GM18508 (cell line): Measurements from ENCODE around the gene TNFAIP2.
"Not testable (repeated sequence)": the region's sequence is repeated elsewhere in the genome, so short reads cannot be mapped to it uniquely, and the experiment has no call there.

Source experiments
- ATAC-seq: cut with Tn5 transposase; IDR thresholded peaks from one replicate; pipeline ENCODE4 v1.9.1; 2021; ENCODE audit warnings: moderate number of reproducible peaks; ENCODE audit not compliant: insufficient read depth, unreplicated experiment

The TNFAIP2 gene

DNA sequence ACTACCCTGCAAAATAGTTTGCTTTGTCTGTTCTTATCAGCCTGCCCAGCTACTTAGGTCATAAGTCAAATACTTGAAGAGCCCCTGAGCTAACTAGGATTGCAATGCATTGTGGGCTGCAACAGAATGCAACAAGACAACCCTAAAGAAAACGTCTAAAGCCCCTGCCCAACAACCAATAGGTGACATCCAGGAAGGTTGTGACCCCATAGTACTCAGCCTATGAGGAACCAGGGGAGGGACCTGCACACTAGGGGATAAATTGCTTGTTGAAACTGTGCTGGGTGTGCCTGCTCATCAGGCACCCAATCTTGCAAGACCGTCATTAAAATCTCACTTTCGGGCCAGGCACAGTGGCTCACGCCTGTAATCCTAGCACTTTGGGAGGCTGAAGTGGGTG is 52.9 kb downstream of the TNFAIP2 start:
- not testable (repeated sequence) for ATAC-seq

DNA sequence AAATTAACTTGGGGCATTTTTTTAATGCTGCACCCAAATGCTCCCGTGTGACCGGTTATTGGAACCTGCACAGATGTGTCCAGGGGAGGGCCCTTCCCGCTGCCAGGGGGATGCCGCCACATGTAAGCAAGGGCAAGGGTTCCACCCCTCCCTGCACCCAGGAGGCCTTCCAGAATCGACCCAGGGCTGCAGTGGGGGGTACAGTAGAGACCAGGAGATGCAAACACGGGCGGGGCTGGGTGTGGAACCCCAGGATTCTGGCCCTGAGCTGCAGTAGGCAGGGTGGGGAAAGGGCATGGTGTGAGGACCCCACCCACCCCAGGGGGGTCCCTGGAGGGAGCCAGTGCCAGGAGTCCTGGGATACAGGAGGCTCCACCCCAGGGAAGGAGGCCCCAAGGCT is 54.1 kb downstream of the TNFAIP2 start:
- ATAC-seq, result no peak

DNA sequence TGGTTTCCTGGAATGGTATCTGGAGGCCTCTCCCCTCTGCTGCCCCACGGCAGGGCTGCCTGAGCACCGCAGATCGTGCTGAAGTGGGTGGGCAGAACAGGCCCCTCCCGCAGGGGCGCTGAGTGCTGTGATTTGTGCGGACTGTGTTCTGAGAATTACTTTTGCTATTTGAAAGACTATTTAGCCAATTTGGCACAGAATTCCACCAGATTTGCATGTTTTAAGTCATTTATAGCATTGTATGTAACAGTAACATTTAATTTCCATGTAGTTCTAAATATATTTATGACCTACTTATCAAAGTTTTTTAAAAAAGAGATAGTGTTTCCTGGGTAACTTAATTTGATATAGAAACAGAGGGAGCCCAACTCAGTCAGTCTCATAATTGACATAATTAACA is 55.3 kb downstream of the TNFAIP2 start:
- ATAC-seq, result no peak

DNA sequence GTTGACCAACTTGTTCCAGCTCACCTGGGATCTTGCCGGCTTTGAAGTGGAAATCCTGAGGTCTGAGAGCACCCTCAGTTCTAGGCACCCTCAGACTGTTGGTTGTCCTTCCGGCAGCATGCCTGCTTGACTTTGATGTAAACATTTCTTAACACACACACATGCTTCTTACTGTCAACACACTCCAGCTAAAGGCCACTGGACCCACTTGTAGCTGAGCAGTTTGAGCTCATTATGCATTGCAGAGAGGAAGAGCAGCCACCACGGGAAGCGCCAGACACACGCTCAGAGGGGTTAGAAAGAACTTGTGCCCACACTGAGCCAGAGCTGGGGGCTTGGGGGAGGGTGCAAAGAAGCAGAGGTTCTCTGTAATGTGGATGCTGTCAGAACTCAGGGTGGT is 55.8 kb downstream of the TNFAIP2 start:
- no peak for ATAC-seq

DNA sequence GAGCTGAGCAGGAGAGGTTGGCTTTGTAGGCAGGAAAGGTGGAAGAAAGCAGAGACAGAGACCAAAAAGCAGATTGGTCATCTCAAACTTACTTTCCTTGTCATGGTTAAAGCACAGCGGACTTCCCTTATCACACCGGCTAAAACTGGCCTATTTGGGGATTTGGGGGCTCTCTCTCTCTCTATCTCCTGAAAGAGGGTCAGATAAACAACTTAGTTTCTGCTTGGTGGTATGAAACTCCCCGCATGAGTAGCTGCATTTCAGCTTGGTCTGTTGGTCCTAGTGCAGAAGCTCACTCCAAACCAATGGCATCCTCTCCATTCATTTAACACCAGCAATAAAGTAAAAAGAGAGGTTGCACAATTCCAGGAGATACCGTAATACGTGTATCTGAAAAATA is 57.1 kb downstream of the TNFAIP2 start:
- no peak for ATAC-seq

DNA sequence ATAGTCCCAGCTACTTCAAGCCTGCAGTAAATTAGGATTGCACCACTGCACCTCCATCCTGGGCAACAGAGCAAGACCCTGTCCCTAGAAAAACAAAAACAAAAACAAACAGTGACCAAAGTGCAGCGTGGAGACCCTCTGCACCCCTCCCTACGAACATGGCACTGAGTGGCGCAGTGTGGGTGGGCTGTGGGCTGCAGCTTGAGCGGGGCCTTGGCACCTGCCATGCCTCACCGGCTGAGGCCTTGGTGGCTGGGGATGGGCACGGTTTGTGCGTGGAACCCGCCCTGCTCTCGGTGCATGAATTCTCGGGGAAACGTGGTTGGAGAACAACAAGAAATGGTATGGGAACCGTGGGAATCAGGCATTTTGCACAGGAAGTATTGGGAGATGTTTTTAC is 60.8 kb downstream of the TNFAIP2 start:
- ATAC-seq, result no peak

DNA sequence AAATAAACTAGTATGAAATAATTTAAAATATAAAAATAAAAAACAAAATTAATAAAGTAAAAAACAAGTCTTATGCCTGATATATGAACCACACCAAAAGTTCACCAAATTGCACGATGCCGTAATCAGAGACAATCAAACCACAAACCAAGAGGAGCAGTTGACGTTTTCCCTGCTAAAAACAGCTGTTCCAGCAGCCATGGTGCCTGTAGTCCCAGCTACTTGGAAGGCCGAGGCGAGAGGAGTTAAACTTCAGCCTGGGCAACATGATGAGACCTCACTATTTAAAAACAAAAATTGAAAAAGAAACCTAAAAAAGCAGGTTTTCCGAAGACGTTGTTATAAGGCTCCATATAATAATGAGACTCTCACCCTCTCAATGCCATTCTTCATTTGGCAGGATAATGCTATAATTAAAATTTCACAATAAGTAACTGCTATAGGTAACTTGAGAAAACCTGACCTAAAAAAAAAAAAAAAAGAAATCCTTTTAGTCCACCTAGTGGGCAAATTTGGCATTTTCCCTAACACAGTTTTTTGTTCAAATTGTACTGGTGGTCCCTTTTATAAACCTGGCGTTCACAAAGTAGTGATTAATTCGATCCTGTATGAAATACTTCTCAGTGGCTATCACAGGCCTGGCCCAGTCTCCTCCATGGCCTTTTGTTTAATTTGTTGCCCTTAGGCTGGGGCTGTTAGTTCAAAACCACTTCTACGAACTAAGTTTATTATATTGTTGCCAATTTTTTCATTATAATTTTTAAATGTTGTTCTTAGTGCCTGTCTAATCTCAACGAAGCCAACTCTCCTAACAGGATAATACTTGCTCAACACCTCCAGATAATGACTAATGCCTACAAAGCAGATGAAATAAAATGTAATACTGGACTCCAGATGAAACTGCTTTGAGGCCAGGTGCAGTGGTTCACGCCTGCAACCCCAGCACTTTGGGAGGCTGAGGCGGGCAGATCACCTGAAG is 62.1 kb downstream of the TNFAIP2 start:
- no peak for ATAC-seq

DNA sequence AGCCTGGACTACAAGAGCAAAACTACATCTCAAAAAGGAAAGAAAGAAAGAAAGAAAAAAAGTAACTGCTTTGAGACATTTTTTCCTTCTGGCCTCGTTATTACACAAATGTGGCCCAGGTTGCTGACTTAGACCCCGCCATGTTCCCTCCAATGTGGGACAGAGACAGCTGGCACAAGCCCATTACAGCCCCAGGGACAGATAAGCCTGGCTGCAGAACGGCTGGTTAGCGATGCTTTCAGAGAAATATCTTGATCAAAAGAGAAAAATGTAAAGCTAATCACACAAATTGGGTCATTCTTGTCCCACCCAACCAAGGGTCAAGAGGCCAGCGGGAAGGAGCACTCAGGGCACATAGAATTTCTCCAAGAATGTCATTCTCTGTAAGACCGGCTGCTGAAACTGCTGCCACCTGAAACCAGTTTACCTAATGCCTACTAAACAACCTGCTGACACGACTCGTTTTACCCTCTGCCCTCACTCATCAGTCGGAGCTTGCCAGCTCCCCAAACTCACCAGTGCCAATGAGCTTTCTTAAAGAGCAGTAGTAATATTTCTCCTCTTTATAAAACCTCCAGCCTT is 63.1 kb downstream of the TNFAIP2 start:
- no peak for ATAC-seq
